Colonic mucosa (tissue), 4 donors: Measurements from ENCODE around the gene ATP1A4. TPM values are rescaled to one million over a fixed set of nuclear protein-coding genes. Genes with fewer than 3 reads are reported as not detected.

Experiments
- DNase-seq: peaks from one replicate; pipeline ENCODE4 v3.0.0-alpha.2; 2020
- H3K27ac ChIP-seq: fragments of 200-600 bp; one replicate; pipeline ENCODE4 v1.8.0; 2021
- H3K27me3 ChIP-seq: fragments of 200-600 bp; one replicate; pipeline ENCODE4 v1.8.0; 2021
- H3K36me3 ChIP-seq: fragments of 200-600 bp; one replicate; pipeline ENCODE4 v1.8.0; 2021
- H3K4me1 ChIP-seq: fragments of 200-600 bp; one replicate; pipeline ENCODE4 v1.8.0; 2021; ENCODE audit warnings: mild to moderate bottlenecking
- H3K4me3 ChIP-seq: fragments of 200-600 bp; one replicate; pipeline ENCODE4 v1.8.0; 2021
- H3K9ac ChIP-seq, 2 donors: one replicate each; pipeline ENCODE4 v1.7.0; 2013; ENCODE audit warnings: control low read depth in 2 of 2, low read depth in 2 of 2, low read length in 2 of 2
- H3K9me3 ChIP-seq: fragments of 200-600 bp; one replicate; pipeline ENCODE4 v1.8.0; 2021
- CTCF ChIP-seq: fragments of 200-600 bp; IDR thresholded peaks from one replicate; pipeline ENCODE4 v1.8.0; 2022; ENCODE audit warnings: antibody characterized with exemption, mild to moderate bottlenecking
- intact Hi-C: fragments of 100-400 bp; cut with DNase I; formaldehyde crosslinking; loops from one replicate; pipeline ENCODE4 v1.14.1; 2022
- total RNA-seq, 2 donors: library from RNA; stranded (reverse); fragmentation: NEBNext Ultra II Directional in 1 of 2; extraction: Animal tissue kit (Norgen Biotek cat#: 25700) in 1 of 2; gene quantifications; one replicate each; pipeline ENCODE4 v1.2.1, GENCODE V29; 2021
- donor health status: healthy.
- donor health status: DM: no; HTN: no; CAD: no.
- donor health status: DM: no; HTN: no; CAD: no.

Gene ATP1A4
- total RNA-seq, 2 donors from 2014 or later, result not detected

GRCh38 chr1:160148121-160148520, 3.3 kb upstream of the ATP1A4 start:
- no peaks in the 10 kb centered on the region for H3K9me3 ChIP-seq
- H3K36me3 ChIP-seq, result no peaks in the 10 kb centered on the region
- DNase-seq, result no peak
- TF ChIP-seq CTCF, result no peak
- intact Hi-C loops, result no loop called here
- no peak overlapping the region for H3K9ac ChIP-seq
- no peak overlapping the region for H3K27ac ChIP-seq
- H3K4me1 ChIP-seq, result no peaks in the 10 kb centered on the region
- no peak overlapping the region for H3K4me3 ChIP-seq
- no peaks in the 10 kb centered on the region for H3K27me3 ChIP-seq

- no peaks in the 10 kb centered on the region for H3K36me3 ChIP-seq
- no peak overlapping the region for H3K9ac ChIP-seq
- no peaks in the 10 kb centered on the region for H3K9me3 ChIP-seq
- no peak overlapping the region for H3K4me3 ChIP-seq
- no peak for TF ChIP-seq CTCF
- H3K27ac ChIP-seq, result no peak overlapping the region
- intact Hi-C loops, result no loop called here
- no peak for DNase-seq
- H3K27me3 ChIP-seq, result no peaks in the 10 kb centered on the region
- no peaks in the 10 kb centered on the region for H3K4me1 ChIP-seq
Measured at GRCh38 chr1:160149233-160149632, 2.2 kb upstream of the ATP1A4 start.

- no peak for DNase-seq
- H3K4me3 ChIP-seq, result no peak overlapping the region
- TF ChIP-seq CTCF, result no peak
- intact Hi-C loops, result no loop called here
- H3K36me3 ChIP-seq, result no peaks in the 10 kb centered on the region
- H3K4me1 ChIP-seq, result no peaks in the 10 kb centered on the region
- H3K9me3 ChIP-seq, result no peaks in the 10 kb centered on the region
- H3K9ac ChIP-seq, result no peak overlapping the region
- H3K27me3 ChIP-seq, result no peaks in the 10 kb centered on the region
- H3K27ac ChIP-seq, result no peak overlapping the region
Measured at GRCh38 chr1:160149716-160150115, 1.7 kb upstream of the ATP1A4 start.

GRCh38 chr1:160154790-160155189, 3.4 kb downstream of the ATP1A4 start:
- no peak for TF ChIP-seq CTCF
- intact Hi-C loops, result no loop called here
- no peak overlapping the region for H3K4me3 ChIP-seq
- H3K9me3 ChIP-seq, result no peaks in the 10 kb centered on the region
- H3K27ac ChIP-seq, result no peak overlapping the region
- no peaks in the 10 kb centered on the region for H3K36me3 ChIP-seq
- DNase-seq, result no peak
- no peaks in the 10 kb centered on the region for H3K27me3 ChIP-seq
- H3K4me1 ChIP-seq, result no peaks in the 10 kb centered on the region
- no peak overlapping the region for H3K9ac ChIP-seq

- H3K27ac ChIP-seq, result no peak overlapping the region
- no peak for DNase-seq
- H3K9me3 ChIP-seq, result no peaks in the 10 kb centered on the region
- no peaks in the 10 kb centered on the region for H3K36me3 ChIP-seq
- H3K4me3 ChIP-seq, result no peak overlapping the region
- TF ChIP-seq CTCF, result no peak
- H3K9ac ChIP-seq, result no peak overlapping the region
- H3K27me3 ChIP-seq, result no peaks in the 10 kb centered on the region
- intact Hi-C loops, result no loop called here
- no peaks in the 10 kb centered on the region for H3K4me1 ChIP-seq
Measured at GRCh38 chr1:160156361-160156760, 5.0 kb downstream of the ATP1A4 start.

GRCh38 chr1:160157174-160157573, 5.8 kb downstream of the ATP1A4 start:
- Histone ChIP-seq H3K9ac (no peak overlapping the region), H3K27ac (no peak overlapping the region), H3K4me3 (no peak overlapping the region), H3K27me3 (no peaks in the 10 kb centered on the region), H3K9me3 (no peaks in the 10 kb centered on the region), H3K36me3 (no peaks in the 10 kb centered on the region), H3K4me1 (no peaks in the 10 kb centered on the region)
- intact Hi-C loops, result no loop called here
- no peak for DNase-seq
- TF ChIP-seq CTCF, result no peak
